ENCODE results near the gene PAX9. TPM values are rescaled to one million over a fixed set of nuclear protein-coding genes. Genes with fewer than 3 reads are reported as not detected.
"Not testable (repeated sequence)": the region's sequence is repeated elsewhere in the genome, so short reads cannot be mapped to it uniquely, and the experiment has no call there.

PAX9 gene
- total RNA-seq, 1 experiment from 2014 or later, result 14.9 TPM

DNA sequence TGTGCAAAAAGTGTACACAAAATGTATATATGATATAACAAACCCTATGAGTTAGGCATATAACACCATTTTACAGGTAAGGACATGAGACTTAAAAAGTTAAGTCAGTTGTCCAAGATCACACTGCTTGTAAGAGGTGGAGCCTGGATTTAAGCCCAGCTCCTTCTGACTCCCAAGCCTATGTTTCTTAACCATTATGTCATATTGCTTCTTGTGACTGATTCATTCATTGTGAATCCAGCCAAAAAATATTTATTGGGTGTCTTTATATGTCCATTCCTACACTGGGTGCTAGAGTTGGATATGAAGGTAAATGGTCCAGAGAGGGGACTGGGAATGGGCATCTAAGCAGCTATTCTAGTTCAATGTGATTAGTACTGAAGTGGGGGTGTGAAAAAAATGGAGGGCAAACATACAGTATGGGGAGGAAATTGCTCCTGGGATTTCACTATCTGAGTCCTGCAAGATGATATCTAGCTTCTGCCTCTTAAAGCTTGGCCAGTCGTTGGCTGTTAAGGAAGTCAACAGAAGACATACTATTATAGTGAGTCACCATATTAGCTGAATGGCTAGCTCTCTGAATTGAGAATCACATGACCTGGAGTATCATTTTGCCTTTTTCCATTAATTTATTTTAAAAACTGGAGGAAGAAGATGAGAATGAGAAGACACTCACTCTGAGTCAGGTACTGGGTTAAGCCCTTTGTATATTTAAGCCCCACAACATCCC is 28.8 kb downstream of the PAX9 start:
- Histone ChIP-seq H3K4me3 (ENCODE audit: low read length) (peak overlapping the region; percentile 36; the same call in 1 of the 2 replicates), H3K36me3 (ENCODE audit: low read depth, low read length) (no peaks in the 10 kb centered on the region), H3K27me3 (ENCODE audit: low read length) (no peaks in the 10 kb centered on the region), H3K79me2 (ENCODE audit: low read length) (no peaks in the 10 kb centered on the region), H3K9me3 (ENCODE audit: low read length) (no peaks in the 10 kb centered on the region), H3K9ac (ENCODE audit: low read length) (no peak overlapping the region), H3K4me1 (ENCODE audit: insufficient read depth, low read length) (peaks cover 32% of the 10 kb centered on the region), H3K27ac (ENCODE audit: low read length) (peak overlapping the region; percentile 67), H4K20me1 (ENCODE audit: low read length) (no peaks in the 10 kb centered on the region), H2AFZ (ENCODE audit: low read length) (no peak overlapping the region), H3K9me2 (replicated peaks; ENCODE audit: low read length) (no peaks in the 10 kb centered on the region), H3K4me2 (ENCODE audit: low read length) (peak overlapping the region; percentile 61), H3F3A (ENCODE audit: low read length, unreplicated experiment) (peaks cover 11% of the 10 kb centered on the region)
- ChIA-PET CTCF (interaction anchor here (1.1 kb wide), 2 partner anchors 251 to 427 kb away, joined by 3 read pairs; no protein-coding TSS in a partner anchor), POLR2A (ENCODE audit: unreplicated experiment) (interaction anchor here (0.5 kb wide), 1 partner anchor 21 kb away, joined by 3 read pairs; no protein-coding TSS in a partner anchor)
- peak; percentile 86 for DNase-seq
- ATAC-seq, result peak; percentile 84
- no TSS peak for BruUV-seq (replicated peaks)
- TF ChIP-seq EZH2 (IDR thresholded peaks at IDR 0.05; ENCODE audit: low read length, unreplicated experiment) (no peak), EZH2phosphoT487 (IDR thresholded peaks at IDR 0.05; ENCODE audit: borderline replicate concordance, low read length) (no peak)
- TF ChIP-seq, protein P1, sequence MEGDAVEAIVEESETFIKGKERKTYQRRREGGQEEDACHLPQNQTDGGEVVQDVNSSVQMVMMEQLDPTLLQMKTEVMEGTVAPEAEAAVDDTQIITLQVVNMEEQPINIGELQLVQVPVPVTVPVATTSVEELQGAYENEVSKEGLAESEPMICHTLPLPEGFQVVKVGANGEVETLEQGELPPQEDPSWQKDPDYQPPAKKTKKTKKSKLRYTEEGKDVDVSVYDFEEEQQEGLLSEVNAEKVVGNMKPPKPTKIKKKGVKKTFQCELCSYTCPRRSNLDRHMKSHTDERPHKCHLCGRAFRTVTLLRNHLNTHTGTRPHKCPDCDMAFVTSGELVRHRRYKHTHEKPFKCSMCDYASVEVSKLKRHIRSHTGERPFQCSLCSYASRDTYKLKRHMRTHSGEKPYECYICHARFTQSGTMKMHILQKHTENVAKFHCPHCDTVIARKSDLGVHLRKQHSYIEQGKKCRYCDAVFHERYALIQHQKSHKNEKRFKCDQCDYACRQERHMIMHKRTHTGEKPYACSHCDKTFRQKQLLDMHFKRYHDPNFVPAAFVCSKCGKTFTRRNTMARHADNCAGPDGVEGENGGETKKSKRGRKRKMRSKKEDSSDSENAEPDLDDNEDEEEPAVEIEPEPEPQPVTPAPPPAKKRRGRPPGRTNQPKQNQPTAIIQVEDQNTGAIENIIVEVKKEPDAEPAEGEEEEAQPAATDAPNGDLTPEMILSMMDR (conservative IDR thresholded peaks at IDR 0.05; ENCODE audit: low read depth, low read length), result no peak
- intact Hi-C loops (cut with micrococcal nuclease), result no loop called here

DNA sequence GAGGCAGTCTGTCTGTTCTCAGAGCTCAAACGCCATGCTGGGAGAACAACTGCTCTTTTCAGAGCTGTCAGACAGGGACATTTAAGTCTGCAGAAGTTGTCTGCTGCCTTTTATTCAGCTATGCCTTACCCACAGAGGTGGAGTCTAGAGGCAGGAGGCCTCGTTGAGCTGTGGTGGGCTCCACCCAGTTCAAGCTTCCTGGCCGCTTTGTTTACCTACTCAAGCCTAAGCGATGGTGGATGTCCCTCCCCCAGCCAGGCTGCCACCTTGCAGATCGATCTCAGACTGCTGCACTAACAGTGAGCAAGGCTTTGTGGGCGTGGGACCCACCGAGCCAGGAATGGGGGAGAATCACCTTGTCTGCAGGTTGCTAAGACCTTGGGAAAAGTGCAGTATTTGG is 37.8 kb downstream of the PAX9 start:
- H3K27ac ChIP-seq (ENCODE audit: low read length); BruUV-seq (replicated peaks); H3K9ac ChIP-seq (ENCODE audit: low read length); H3K9me3 ChIP-seq (ENCODE audit: low read length); H3K27me3 ChIP-seq (ENCODE audit: low read length); H3K4me2 ChIP-seq (ENCODE audit: low read length); intact Hi-C loops (cut with micrococcal nuclease); ATAC-seq; CTCF ChIA-PET; H3K79me2 ChIP-seq (ENCODE audit: low read length); H4K20me1 ChIP-seq (ENCODE audit: low read length); DNase-seq; H2AFZ ChIP-seq (ENCODE audit: low read length); H3K4me3 ChIP-seq (ENCODE audit: low read length); H3K36me3 ChIP-seq (ENCODE audit: low read depth, low read length); H3K9me2 ChIP-seq (replicated peaks; ENCODE audit: low read length); H3F3A ChIP-seq (ENCODE audit: low read length, unreplicated experiment): not testable (repeated sequence)
- H3K4me1 ChIP-seq (ENCODE audit: insufficient read depth, low read length), result peaks cover 16% of the 10 kb centered on the region
- POLR2A ChIA-PET (ENCODE audit: unreplicated experiment), result interaction anchor here (0.7 kb wide), 1 partner anchor 496 kb away, joined by 3 read pairs; no protein-coding TSS in a partner anchor

DNA sequence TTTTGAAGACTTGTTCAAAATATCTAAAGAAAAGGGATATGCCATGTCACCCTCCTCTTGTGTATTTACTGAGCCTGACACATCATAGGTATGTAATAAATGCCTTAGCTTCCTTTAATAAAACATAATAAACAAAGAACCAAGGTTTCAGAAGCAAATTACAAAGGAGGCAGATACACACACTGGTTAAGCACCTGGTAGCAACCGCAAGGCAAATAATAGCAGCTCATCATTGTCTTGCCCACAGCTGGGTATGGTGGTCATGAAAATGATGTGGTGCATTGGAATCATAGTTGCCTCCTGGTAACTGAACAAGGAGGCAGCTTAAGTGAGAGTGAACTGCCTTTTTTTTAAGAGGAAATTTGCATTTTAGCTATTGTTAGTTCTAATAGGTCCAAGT is 39.0 kb downstream of the PAX9 start:
- ChIA-PET CTCF (interaction anchor here (1.1 kb wide), 1 partner anchor 47 kb away, joined by 5 read pairs; no protein-coding TSS in a partner anchor), POLR2A (ENCODE audit: unreplicated experiment) (interaction anchor here (0.6 kb wide), 1 partner anchor 15 kb away, joined by 4 read pairs; no protein-coding TSS in a partner anchor)
- H3K27me3 ChIP-seq (ENCODE audit: low read length), result no peaks in the 10 kb centered on the region
- H3K36me3 ChIP-seq (ENCODE audit: low read depth, low read length), result no peaks in the 10 kb centered on the region
- H3K27ac ChIP-seq (ENCODE audit: low read length), result peak overlapping the region; percentile 49
- H3K9me3 ChIP-seq (ENCODE audit: low read length), result no peaks in the 10 kb centered on the region
- H3F3A ChIP-seq (ENCODE audit: low read length, unreplicated experiment), result no peaks in the 10 kb centered on the region
- H3K4me3 ChIP-seq (ENCODE audit: low read length), result no peak overlapping the region
- no peaks in the 10 kb centered on the region for H3K79me2 ChIP-seq (ENCODE audit: low read length)
- intact Hi-C loops (cut with micrococcal nuclease), result loop anchor here (1.0 to 5.0 kb wide), 2 partner anchors 36 to 47 kb away; no protein-coding TSS in a partner anchor
- peak overlapping the region; percentile 21 for H3K4me2 ChIP-seq (ENCODE audit: low read length)
- BruUV-seq (replicated peaks), result no TSS peak
- TF ChIP-seq, protein P1 (conservative IDR thresholded peaks at IDR 0.05; ENCODE audit: low read depth, low read length), result no peak
- TF ChIP-seq EZH2phosphoT487 (IDR thresholded peaks at IDR 0.05; ENCODE audit: borderline replicate concordance, low read length), result no peak
- no peak for TF ChIP-seq EZH2 (IDR thresholded peaks at IDR 0.05; ENCODE audit: low read length, unreplicated experiment)
- H3K9me2 ChIP-seq (replicated peaks; ENCODE audit: low read length), result no peaks in the 10 kb centered on the region
- peaks cover 16% of the 10 kb centered on the region for H3K4me1 ChIP-seq (ENCODE audit: insufficient read depth, low read length)
- no peaks in the 10 kb centered on the region for H4K20me1 ChIP-seq (ENCODE audit: low read length)
- H2AFZ ChIP-seq (ENCODE audit: low read length), result no peak overlapping the region
- DNase-seq, result peak; percentile 73
- no peak overlapping the region for H3K9ac ChIP-seq (ENCODE audit: low read length)
- peak; percentile 95 for ATAC-seq
